Stimulated activated naive CD8-positive, alpha-beta T cell treated with anti-CD3 and anti-CD28 coated beads, Interleukin-15, Interleukin-2, amounts not matched to agents 100 ng/mL and 50 ng/mL, for 24 hours (primary cell): ENCODE results near the gene SLC7A4.
"Not testable (repeated sequence)": the region's sequence is repeated elsewhere in the genome, so short reads cannot be mapped to it uniquely, and the experiment has no call there.

Experiments used
- H3K27ac Mint-ChIP-seq: one replicate; pipeline ENCODE4 v1.8.0; 2021; ENCODE audit warnings: mild to moderate bottlenecking, mixed read lengths
- H3K27me3 Mint-ChIP-seq: one replicate; pipeline ENCODE4 v1.8.0; 2021; ENCODE audit warnings: mixed read lengths
- H3K36me3 Mint-ChIP-seq: one replicate; pipeline ENCODE4 v1.8.0; 2021; ENCODE audit warnings: low read depth, mixed read lengths
- H3K4me1 Mint-ChIP-seq: one replicate; pipeline ENCODE4 v1.8.0; 2021; ENCODE audit warnings: low read depth, mixed read lengths
- H3K4me3 Mint-ChIP-seq: one replicate; pipeline ENCODE4 v1.8.0; 2021; ENCODE audit warnings: mild to moderate bottlenecking, mixed read lengths
- H3K9me3 Mint-ChIP-seq: one replicate; pipeline ENCODE4 v1.8.0; 2021; ENCODE audit warnings: mixed read lengths

Gene SLC7A4, protein sequence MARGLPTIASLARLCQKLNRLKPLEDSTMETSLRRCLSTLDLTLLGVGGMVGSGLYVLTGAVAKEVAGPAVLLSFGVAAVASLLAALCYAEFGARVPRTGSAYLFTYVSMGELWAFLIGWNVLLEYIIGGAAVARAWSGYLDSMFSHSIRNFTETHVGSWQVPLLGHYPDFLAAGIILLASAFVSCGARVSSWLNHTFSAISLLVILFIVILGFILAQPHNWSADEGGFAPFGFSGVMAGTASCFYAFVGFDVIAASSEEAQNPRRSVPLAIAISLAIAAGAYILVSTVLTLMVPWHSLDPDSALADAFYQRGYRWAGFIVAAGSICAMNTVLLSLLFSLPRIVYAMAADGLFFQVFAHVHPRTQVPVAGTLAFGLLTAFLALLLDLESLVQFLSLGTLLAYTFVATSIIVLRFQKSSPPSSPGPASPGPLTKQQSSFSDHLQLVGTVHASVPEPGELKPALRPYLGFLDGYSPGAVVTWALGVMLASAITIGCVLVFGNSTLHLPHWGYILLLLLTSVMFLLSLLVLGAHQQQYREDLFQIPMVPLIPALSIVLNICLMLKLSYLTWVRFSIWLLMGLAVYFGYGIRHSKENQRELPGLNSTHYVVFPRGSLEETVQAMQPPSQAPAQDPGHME

DNA sequence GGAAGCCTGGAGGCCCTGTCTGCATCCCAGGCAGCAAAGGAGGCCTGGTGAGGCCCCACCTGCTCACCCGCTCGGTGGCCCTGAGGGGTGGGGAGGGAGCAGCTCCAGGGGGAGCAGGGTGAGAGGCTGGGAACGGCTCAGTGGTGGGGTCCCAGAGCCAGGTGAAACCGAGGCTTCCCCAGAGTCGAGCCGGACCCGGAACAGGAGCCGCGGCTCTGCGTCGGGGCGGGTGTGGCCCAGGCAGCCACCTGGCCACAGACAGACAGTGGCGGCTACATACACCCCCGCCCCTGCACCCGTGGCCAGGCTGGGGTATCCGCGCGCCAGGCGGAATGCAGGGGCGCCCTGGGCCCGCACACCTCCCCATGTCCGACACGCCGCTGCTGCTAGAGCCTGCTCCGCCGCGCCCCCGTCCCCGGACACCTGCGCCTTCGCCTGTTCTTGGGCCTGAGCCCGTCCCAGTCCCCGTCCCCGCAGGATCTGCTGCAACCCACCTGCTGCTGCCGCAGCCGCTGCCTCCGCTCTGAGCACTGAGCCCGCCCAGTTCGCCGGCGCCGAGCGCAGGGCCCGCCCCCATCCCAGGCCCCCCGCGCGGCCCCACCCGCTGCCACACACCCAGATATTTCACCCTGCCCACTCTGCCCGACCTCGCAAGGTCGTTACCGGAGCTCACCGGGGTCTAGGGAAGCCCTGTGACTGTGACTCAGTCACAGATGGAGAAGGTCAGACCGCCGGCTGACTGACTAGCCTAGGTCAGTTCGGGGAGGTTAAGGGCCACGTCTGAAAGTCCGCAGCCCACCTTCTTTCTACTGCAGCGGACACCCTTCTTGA is at the start of gene SLC7A4:
SLC7A4 (minus strand) TSS at position 525 of the 831 bp plus-strand sequence. CDS start 749 bp downstream, outside the sequence.
- Mint-ChIP-seq H3K27ac (no peak within 1 kb of the TSS), H3K36me3 (no peaks in the 10 kb centered on the region), H3K27me3 (peaks cover 31% of the 10 kb centered on the region), H3K4me3 (no peak within 1 kb of the TSS), H3K9me3 (no peaks in the 10 kb centered on the region), H3K4me1 (peaks cover 7% of the 10 kb centered on the region)

DNA sequence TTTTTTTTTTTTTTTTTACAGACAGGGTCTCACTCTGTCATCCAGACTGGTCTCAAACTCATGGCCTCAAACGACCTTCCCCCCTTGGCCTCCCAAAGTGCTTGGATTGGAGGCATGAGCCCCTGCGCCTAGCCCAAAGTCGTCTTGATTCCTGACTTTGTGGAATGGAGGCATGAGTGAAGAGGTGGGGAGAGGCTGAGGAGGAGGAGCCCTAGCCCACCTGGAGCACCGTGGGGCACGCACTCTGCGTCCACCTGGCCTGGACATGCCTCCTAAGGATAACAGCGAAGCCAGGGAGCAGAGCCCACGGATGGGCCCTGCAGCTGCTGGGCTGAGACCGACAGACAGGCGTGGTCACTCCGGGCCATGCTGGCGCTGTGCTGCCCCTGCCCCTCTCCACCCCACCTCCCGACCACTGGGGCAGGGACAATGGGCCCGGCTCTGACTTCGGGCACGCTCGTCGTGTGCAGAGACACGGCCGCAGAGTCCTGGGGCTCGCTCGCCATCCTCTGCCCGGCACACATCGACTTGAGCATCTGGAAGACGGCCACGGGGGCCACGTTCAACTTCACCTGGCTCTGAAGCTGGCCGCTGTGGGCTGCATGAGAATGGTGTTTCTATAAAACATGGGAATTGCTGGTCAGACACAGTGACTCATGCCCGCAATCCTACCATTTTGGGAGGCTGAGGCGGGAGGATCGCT is 48.2 kb upstream of the SLC7A4 start:
- H3K4me3 Mint-ChIP-seq = no peak overlapping the region
- H3K4me1 Mint-ChIP-seq = no peaks in the 10 kb centered on the region
- H3K27me3 Mint-ChIP-seq = no peaks in the 10 kb centered on the region
- H3K9me3 Mint-ChIP-seq = no peaks in the 10 kb centered on the region
- no peaks in the 10 kb centered on the region for H3K36me3 Mint-ChIP-seq
- H3K27ac Mint-ChIP-seq = no peak overlapping the region

- no peaks in the 10 kb centered on the region for H3K9me3 Mint-ChIP-seq
- no peak overlapping the region for H3K27ac Mint-ChIP-seq
- no peaks in the 10 kb centered on the region for H3K4me1 Mint-ChIP-seq
- H3K4me3 Mint-ChIP-seq = no peak overlapping the region
- no peaks in the 10 kb centered on the region for H3K27me3 Mint-ChIP-seq
- H3K36me3 Mint-ChIP-seq = no peaks in the 10 kb centered on the region
Observed at GRCh38 chr22:21079493-21079892, 47.1 kb upstream of the SLC7A4 start.

GRCh38 chr22:21078916-21079315 is 46.6 kb upstream of the SLC7A4 start:
- Mint-ChIP-seq H3K4me1 (no peaks in the 10 kb centered on the region), H3K27me3 (no peaks in the 10 kb centered on the region), H3K4me3 (no peak overlapping the region), H3K27ac (no peak overlapping the region), H3K36me3 (no peaks in the 10 kb centered on the region), H3K9me3 (no peaks in the 10 kb centered on the region)

- H3K27me3 Mint-ChIP-seq = no peaks in the 10 kb centered on the region
- H3K4me3 Mint-ChIP-seq = no peak overlapping the region
- no peak overlapping the region for H3K27ac Mint-ChIP-seq
- H3K36me3 Mint-ChIP-seq = no peaks in the 10 kb centered on the region
- no peaks in the 10 kb centered on the region for H3K4me1 Mint-ChIP-seq
- H3K9me3 Mint-ChIP-seq = no peaks in the 10 kb centered on the region
Observed at GRCh38 chr22:21077884-21078508, 45.6 kb upstream of the SLC7A4 start.

- Mint-ChIP-seq H3K4me3 (no peak overlapping the region), H3K36me3 (no peaks in the 10 kb centered on the region), H3K9me3 (no peaks in the 10 kb centered on the region), H3K27me3 (no peaks in the 10 kb centered on the region), H3K4me1 (no peaks in the 10 kb centered on the region), H3K27ac (no peak overlapping the region)
Observed at GRCh38 chr22:21076912-21077625, 44.7 kb upstream of the SLC7A4 start.

DNA sequence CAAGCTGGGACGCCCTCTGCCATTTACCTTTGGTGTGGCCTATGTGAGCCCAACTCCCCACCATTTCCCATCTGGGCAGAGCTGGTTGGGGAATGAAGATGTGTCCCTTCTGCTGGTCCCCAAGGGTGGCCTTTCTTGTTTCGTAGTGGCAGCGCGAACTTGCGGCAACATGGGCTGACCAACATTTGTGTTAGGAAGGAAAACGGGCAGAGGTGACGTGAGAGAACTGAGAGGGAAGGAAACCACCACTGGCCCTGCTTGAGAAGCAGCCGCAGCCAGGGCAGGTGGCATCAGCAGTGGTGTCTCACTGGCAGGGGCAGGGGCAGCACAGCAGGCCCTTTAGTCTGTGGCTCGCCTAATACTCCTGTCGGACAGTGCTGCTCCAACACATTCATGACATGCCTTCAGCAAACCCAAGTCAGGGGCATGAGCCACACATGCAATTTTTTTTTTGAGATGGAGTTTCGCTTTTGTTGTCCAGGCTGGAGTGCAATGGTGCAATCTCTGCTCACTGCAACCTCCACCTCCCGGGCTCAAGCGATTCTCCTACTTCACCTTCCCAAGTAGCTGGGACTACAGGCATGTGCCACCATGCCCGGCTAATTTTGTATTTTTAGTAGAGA is 43.3 kb upstream of the SLC7A4 start:
- no peaks in the 10 kb centered on the region for H3K27me3 Mint-ChIP-seq
- no peak overlapping the region for H3K27ac Mint-ChIP-seq
- H3K4me3 Mint-ChIP-seq = no peak overlapping the region
- H3K36me3 Mint-ChIP-seq = no peaks in the 10 kb centered on the region
- H3K4me1 Mint-ChIP-seq = no peaks in the 10 kb centered on the region
- H3K9me3 Mint-ChIP-seq = no peaks in the 10 kb centered on the region

GRCh38 chr22:21074102-21074715 is 41.8 kb upstream of the SLC7A4 start:
- H3K9me3 Mint-ChIP-seq = no peaks in the 10 kb centered on the region
- no peaks in the 10 kb centered on the region for H3K27me3 Mint-ChIP-seq
- no peak overlapping the region for H3K4me3 Mint-ChIP-seq
- H3K36me3 Mint-ChIP-seq = no peaks in the 10 kb centered on the region
- H3K27ac Mint-ChIP-seq = no peak overlapping the region
- no peaks in the 10 kb centered on the region for H3K4me1 Mint-ChIP-seq

DNA sequence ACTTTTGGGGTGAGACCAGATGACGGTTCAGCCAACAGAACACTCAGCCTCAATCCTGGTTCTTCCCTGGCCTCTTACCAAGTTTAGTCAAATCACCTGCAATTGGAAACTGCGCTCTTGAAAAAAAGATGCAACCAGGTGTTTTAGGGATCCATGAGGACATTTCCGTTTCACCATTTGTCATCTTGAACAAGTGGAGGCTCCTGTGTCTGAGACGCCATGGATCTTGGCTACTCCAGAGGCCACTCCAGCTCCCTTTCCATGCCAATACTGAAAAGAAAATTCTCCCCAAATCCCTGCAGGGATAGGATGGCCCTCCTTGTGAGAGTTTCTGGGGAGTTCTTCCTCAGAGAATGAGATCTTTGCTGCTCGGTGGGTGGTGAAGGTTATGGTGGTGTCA is 41.1 kb upstream of the SLC7A4 start:
- Mint-ChIP-seq H3K36me3 (no peaks in the 10 kb centered on the region), H3K4me1 (peaks cover under 1% of the 10 kb centered on the region), H3K27me3 (no peaks in the 10 kb centered on the region), H3K4me3 (no peak overlapping the region), H3K9me3 (no peaks in the 10 kb centered on the region), H3K27ac (no peak overlapping the region)

DNA sequence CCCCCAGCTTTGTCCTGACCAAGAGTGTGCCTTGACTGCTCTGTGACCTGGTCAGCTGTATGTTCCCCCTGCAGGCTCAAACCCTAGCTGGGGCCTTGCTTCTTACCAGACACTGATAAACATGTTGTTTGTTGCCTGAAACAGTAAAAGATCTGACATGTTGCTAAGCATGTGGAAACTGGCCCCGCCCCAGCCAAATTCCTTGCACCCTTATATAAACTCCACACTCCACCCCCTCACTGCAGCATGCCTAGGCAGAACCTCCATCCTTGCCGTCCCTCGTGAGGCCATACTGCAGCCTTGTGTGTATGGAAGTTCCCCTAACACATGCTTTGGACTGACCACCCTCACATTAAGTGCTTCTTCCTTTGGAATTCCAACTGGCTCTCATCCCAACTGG is 40.7 kb upstream of the SLC7A4 start:
- H3K27ac Mint-ChIP-seq = no peak overlapping the region

DNA sequence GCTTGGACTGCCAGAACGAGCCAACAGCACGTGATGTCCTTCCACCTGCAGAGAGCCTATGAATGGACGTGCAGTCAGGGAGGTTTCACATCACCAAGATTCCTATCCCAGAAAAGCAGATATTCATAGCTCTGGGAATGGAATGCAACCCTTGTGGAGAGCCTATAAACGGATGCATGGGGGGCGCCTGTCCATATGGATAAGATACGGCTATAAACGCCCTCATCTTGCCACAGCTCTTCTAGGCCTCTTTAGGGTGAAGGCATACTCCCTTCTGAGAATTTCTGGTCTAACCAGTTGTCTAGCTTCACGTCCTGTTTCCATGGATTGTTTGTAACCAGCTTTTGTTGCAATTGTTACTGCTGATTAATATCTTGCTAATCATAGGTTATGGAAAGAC is 39.4 kb upstream of the SLC7A4 start:
- not testable (repeated sequence) for H3K4me1 Mint-ChIP-seq, H3K27ac Mint-ChIP-seq, H3K4me3 Mint-ChIP-seq, H3K9me3 Mint-ChIP-seq, H3K27me3 Mint-ChIP-seq, H3K36me3 Mint-ChIP-seq

More for the DNA sequence above, 40.7 kb upstream of the SLC7A4 start:
- Mint-ChIP-seq H3K36me3 (no peaks in the 10 kb centered on the region), H3K9me3 (no peaks in the 10 kb centered on the region), H3K4me1 (peaks cover 5% of the 10 kb centered on the region), H3K27me3 (no peaks in the 10 kb centered on the region), H3K4me3 (no peak overlapping the region)

- Mint-ChIP-seq H3K36me3 (no peaks in the 10 kb centered on the region), H3K4me1 (peaks cover 6% of the 10 kb centered on the region), H3K27me3 (no peaks in the 10 kb centered on the region), H3K9me3 (no peaks in the 10 kb centered on the region), H3K4me3 (no peak overlapping the region), H3K27ac (no peak overlapping the region)
Observed at GRCh38 chr22:21070690-21071615, 38.6 kb upstream of the SLC7A4 start.
